GM12878 (cell line): ENCODE measurements around the gene CCK. TPM values are rescaled to one million over a fixed set of nuclear protein-coding genes. Genes with fewer than 3 reads are reported as not detected.

Experiments used
- ATAC-seq: fragments of 200-7000 bp; cut with Tn5 transposase; 3 replicates; pipeline ENCODE4 v1.9.1; 2020; ENCODE audit warnings: mild to moderate bottlenecking, moderate library complexity
- BruUV-seq: library from RNA; stranded (reverse); fragments of 400-500 nt; replicated peaks from 2 replicates; lab custom pipeline; 2021; lab: Mats Ljungman, UMichigan
- CTCF ChIA-PET: fragments of 300-600 bp; sonication (Branson Sonifier 250); formaldehyde crosslinking; extraction: SDS; loops from one replicate; lab custom pipeline; 2021; ENCODE audit warnings: inconsistent platforms; lab: Yijun Ruan, JAX
- POLR2A ChIA-PET: fragments of 350-600 bp; formaldehyde crosslinking; extraction: SDS; loops from one replicate; lab custom pipeline; 2021; ENCODE audit warnings: inconsistent platforms; lab: Charles Lee
- RAD21 ChIA-PET: fragments of 300-600 bp; sonication (Branson Sonifier 250); formaldehyde crosslinking; loops from one replicate; lab custom pipeline; 2023; ENCODE audit warnings: antibody characterized with exemption; ENCODE audit not compliant: unreplicated experiment; lab: Charles Lee
- SMC1A ChIA-PET: fragments of 300-600 bp; sonication (Branson Sonifier 250); formaldehyde crosslinking; loops from one replicate; lab custom pipeline; 2023; ENCODE audit not compliant: unreplicated experiment, uncharacterized antibody; lab: Charles Lee
- DNase-seq: peaks from one replicate; pipeline ENCODE4 v3.0.0-alpha.2; 2011; ENCODE audit warnings: low read depth, low spot score
- FAIRE-seq: peaks from 3 replicates; lab custom pipeline; 2011; peaks lifted over from hg19 to GRCh38; lab: Jason Lieb, UNC
- H2AFZ ChIP-seq: 2 replicates; pipeline ENCODE4 v1.6.0; 2011; ENCODE audit warnings: low read depth, low read length, control low read depth; ENCODE audit not compliant: control insufficient read depth
- H3K27ac ChIP-seq: 2 replicates; pipeline ENCODE4 v1.5.1; 2011; ENCODE audit warnings: control low read depth; ENCODE audit not compliant: control insufficient read depth, insufficient read depth
- H3K27me3 ChIP-seq, 2 experiments: replicated peaks in 1 of 2; 2 replicates each; pipeline versions ENCODE4 v1.6.0 to v1.6.1; 2011; ENCODE audit warnings: low read length in 1 of 2; ENCODE audit not compliant: control insufficient read depth in 2 of 2, insufficient read depth in 2 of 2
- H3K36me3 ChIP-seq, 2 experiments: 2 replicates each; pipeline ENCODE4 v1.5.1; 2011; ENCODE audit warnings: low read length in 1 of 2; ENCODE audit not compliant: control insufficient read depth in 2 of 2, insufficient read depth in 2 of 2
- H3K4me1 ChIP-seq: 2 replicates; pipeline ENCODE4 v1.6.1; 2011; ENCODE audit warnings: mild to moderate bottlenecking, low read length, moderate library complexity, mixed read lengths; ENCODE audit not compliant: control insufficient read depth, insufficient read depth
- H3K4me2 ChIP-seq: 2 replicates; pipeline ENCODE4 v1.6.0; 2011; ENCODE audit warnings: control low read depth; ENCODE audit not compliant: control insufficient read depth, insufficient read depth
- H3K4me3 ChIP-seq: fragments of 200-600 bp; sonication (generic); 2 replicates; pipeline ENCODE4 v1.5.1; 2016
- H3K79me2 ChIP-seq: 2 replicates; pipeline ENCODE4 v1.6.0; 2011; ENCODE audit warnings: low read length; ENCODE audit not compliant: control insufficient read depth, insufficient read depth
- H3K9ac ChIP-seq: 2 replicates; pipeline ENCODE4 v1.8.0; 2011; ENCODE audit warnings: low read length, control low read depth, mixed read lengths; ENCODE audit not compliant: control insufficient read depth, insufficient read depth
- H3K9me3 ChIP-seq: replicated peaks from 3 replicates; pipeline ENCODE4 v1.5.1; 2011; ENCODE audit warnings: mild to moderate bottlenecking, low read length; ENCODE audit not compliant: control insufficient read depth, insufficient read depth
- H4K20me1 ChIP-seq: 2 replicates; pipeline ENCODE4 v1.6.0; 2011; ENCODE audit not compliant: control insufficient read depth, insufficient read depth
- CREB1 ChIP-seq: IDR thresholded peaks from 2 replicates; pipeline ENCODE4 v1.6.1; 2012; ENCODE audit warnings: low read depth, mild to moderate bottlenecking, inconsistent platforms
- MXI1 ChIP-seq: fragments of 150-350 bp; IDR thresholded peaks from 2 replicates; pipeline ENCODE4 v1.6.1; 2011; ENCODE audit warnings: low read depth, mild to moderate bottlenecking, inconsistent platforms, low read length, improper control_type of control experiment
- PAX5 ChIP-seq: IDR thresholded peaks from 2 replicates; pipeline ENCODE4 v1.6.1; 2011; ENCODE audit warnings: low read depth, low read length, borderline replicate concordance
- WRNIP1 ChIP-seq: IDR thresholded peaks from 2 replicates; pipeline ENCODE4 v1.6.1; 2011; ENCODE audit warnings: low read depth, low read length, improper control_type of control experiment, borderline replicate concordance
- WGBS: methylation state at CpG from one replicate; pipeline ENCODE4 v1.1.6; 2016; ENCODE audit warnings: low lambda C conversion rate; ENCODE audit not compliant: insufficient replicate concordance, insufficient coverage; ENCODE audit errors: missing lambda C conversion rate; 5-methylcytosine and 5-hydroxymethylcytosine counted together
- in situ Hi-C: fragments of 300-500 bp; cut with MboI; formaldehyde crosslinking; loops from 9 replicates; pipeline ENCODE4 v1.14.3; 2018; ENCODE audit warnings: mixed read lengths
- intact Hi-C: fragments of 100-400 bp; cut with micrococcal nuclease; formaldehyde crosslinking; loops from one replicate; pipeline ENCODE4 v1.14.2; 2022; ENCODE audit not compliant: unreplicated experiment
- polyA plus RNA-seq, 11 experiments: library from polyadenylated mRNA; depleted of rRNA in 4 of 11; unstranded in 6 of 11; stranded (reverse) in 5 of 11; fragments of >200 nt; fragmentation: Nextera tagmentation in 4 of 11; fragmentation: Illumina TruSeq in 1 of 11; extraction: Ambion mirVana in 4 of 11; extraction: Trizol in 1 of 11; gene quantifications; 1 replicate in 1 of 11; 2 replicates in 10 of 11; pipeline versions ENCODE4 v1.2.1 to v1.2.3, GENCODE V29; 2011 to 2016; ENCODE audit warnings: inconsistent platforms in 2 of 11, missing spikeins in 2 of 11, low read depth in 1 of 11
- total RNA-seq, 4 experiments: library from RNA; depleted of rRNA in 3 of 4; stranded (reverse); fragments of >200 nt in 3 of 4; fragmentation: Illumina TruSeq in 1 of 4; extraction: Trizol in 1 of 4; gene quantifications; 2 replicates each; pipeline versions ENCODE4 v1.2.1 to v1.2.3, GENCODE V29; 2013 to 2021
- TF ChIP-seq, protein P1 (sequence below): fragments of 450-650 bp; formaldehyde crosslinking; IDR thresholded peaks from 2 replicates; pipeline ENCODE4 v1.4.0; 2020; ENCODE audit warnings: mild to moderate bottlenecking, moderate library complexity

CCK gene
- total and polyA plus RNA-seq, 10 of the 15 experiments (the other 5 are each of a cell fraction or from before 2014, with no cell fraction given): not detected

- WGBS: 0% methylated on average over 1 of the region's 1 CpG
- Histone ChIP-seq H3K79me2 (no peaks in the 10 kb centered on the region), H3K4me1 (peaks cover 3% of the 10 kb centered on the region; the same call in 1 of the 2 replicates), H3K9ac (no peak overlapping the region), H3K4me3 (no peak overlapping the region), H3K27ac (no peak overlapping the region), H3K27me3 (no peaks in the 10 kb centered on the region), H3K36me3 (no peaks in the 10 kb centered on the region), H3K9me3 (no peaks in the 10 kb centered on the region; the same call in 2 of the 3 replicates), H4K20me1 (no peaks in the 10 kb centered on the region), H2AFZ (no peak overlapping the region), H3K4me2 (no peak overlapping the region)
- ChIA-PET POLR2A (interaction anchor here (0.9 kb wide), 1 partner anchor 12 kb away, joined by 3 read pairs; no protein-coding TSS in a partner anchor), CTCF (no interaction called here), SMC1A (no interaction called here), RAD21 (no interaction called here)
- TF ChIP-seq, protein P1, sequence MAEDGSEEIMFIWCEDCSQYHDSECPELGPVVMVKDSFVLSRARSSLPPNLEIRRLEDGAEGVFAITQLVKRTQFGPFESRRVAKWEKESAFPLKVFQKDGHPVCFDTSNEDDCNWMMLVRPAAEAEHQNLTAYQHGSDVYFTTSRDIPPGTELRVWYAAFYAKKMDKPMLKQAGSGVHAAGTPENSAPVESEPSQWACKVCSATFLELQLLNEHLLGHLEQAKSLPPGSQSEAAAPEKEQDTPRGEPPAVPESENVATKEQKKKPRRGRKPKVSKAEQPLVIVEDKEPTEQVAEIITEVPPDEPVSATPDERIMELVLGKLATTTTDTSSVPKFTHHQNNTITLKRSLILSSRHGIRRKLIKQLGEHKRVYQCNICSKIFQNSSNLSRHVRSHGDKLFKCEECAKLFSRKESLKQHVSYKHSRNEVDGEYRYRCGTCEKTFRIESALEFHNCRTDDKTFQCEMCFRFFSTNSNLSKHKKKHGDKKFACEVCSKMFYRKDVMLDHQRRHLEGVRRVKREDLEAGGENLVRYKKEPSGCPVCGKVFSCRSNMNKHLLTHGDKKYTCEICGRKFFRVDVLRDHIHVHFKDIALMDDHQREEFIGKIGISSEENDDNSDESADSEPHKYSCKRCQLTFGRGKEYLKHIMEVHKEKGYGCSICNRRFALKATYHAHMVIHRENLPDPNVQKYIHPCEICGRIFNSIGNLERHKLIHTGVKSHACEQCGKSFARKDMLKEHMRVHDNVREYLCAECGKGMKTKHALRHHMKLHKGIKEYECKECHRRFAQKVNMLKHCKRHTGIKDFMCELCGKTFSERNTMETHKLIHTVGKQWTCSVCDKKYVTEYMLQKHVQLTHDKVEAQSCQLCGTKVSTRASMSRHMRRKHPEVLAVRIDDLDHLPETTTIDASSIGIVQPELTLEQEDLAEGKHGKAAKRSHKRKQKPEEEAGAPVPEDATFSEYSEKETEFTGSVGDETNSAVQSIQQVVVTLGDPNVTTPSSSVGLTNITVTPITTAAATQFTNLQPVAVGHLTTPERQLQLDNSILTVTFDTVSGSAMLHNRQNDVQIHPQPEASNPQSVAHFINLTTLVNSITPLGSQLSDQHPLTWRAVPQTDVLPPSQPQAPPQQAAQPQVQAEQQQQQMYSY (CRISPR knock-in tag): no peak
- TF ChIP-seq PAX5: no peak
- no peak for TF ChIP-seq WRNIP1
- TF ChIP-seq CREB1: no peak
- no peak for TF ChIP-seq MXI1
- ATAC-seq (no peak), DNase-seq (no peak), FAIRE-seq (no peak)
- intact Hi-C loops: no loop called here
- BruUV-seq: no TSS peak
- in situ Hi-C loops: no loop called here
Observed at GRCh38 chr3:42289026-42289425, 23.0 kb upstream of the CCK start.
